H1 (cell line): ENCODE results near the gene C3AR1. TPM values are rescaled to one million over a fixed set of nuclear protein-coding genes. Genes with fewer than 3 reads are reported as not detected.

ENCODE experiments used
- CBX8 ChIP-seq: fragments of 300-800, 300-1000 bp; sonication (generic); IDR thresholded peaks from 2 replicates; pipeline ENCODE4 v1.7.1; 2016; ENCODE audit warnings: low read depth, low read length, borderline replicate concordance
- GTF2F1 ChIP-seq: IDR thresholded peaks from 2 replicates; pipeline ENCODE4 v1.6.1; 2012; ENCODE audit warnings: low read depth, low read length, improper control_type of control experiment, borderline replicate concordance
- POLR2A ChIP-seq, 2 experiments: IDR thresholded peaks; 1 replicate in 1 of 2; 2 replicates in 1 of 2; pipeline ENCODE4 v1.6.1; 2011; ENCODE audit warnings: low read depth in 2 of 2, low read length in 2 of 2, mild to moderate bottlenecking in 2 of 2; ENCODE audit errors: control extremely low read depth in 1 of 2
- polyA plus RNA-seq, 7 experiments: library from polyadenylated mRNA; depleted of rRNA in 3 of 7; stranded (reverse) in 5 of 7; unstranded in 2 of 7; fragments of >200 nt in 5 of 7; fragments of 200-250 nt in 2 of 7; gene quantifications; 1 replicate in 5 of 7; 2 replicates in 1 of 7; 4 replicates in 1 of 7; pipeline versions ENCODE4 v1.2.1 to v1.2.3, GENCODE V29; 2011 to 2013; ENCODE audit warnings: missing spikeins in 2 of 7, mixed read lengths in 2 of 7
- total RNA-seq: library from RNA; stranded (reverse); fragmentation: NEBNext Ultra II Directional; extraction: Animal tissue kit (Norgen Biotek cat#: 25700); gene quantifications from 2 replicates; pipeline ENCODE4 v1.2.1, GENCODE V29; 2021
- TF ChIP-seq, protein P1 (sequence below), 3 experiments: IDR thresholded peaks; 1 replicate in 2 of 3; 2 replicates in 1 of 3; pipeline versions ENCODE4 v1.5.1 to v1.6.1; 2011; ENCODE audit warnings: low read length in 3 of 3, mild to moderate bottlenecking in 3 of 3, inconsistent platforms in 2 of 3, low read depth in 1 of 3, moderate library complexity in 1 of 3; ENCODE audit not compliant: insufficient read depth in 1 of 3; ENCODE audit errors: control extremely low read depth in 1 of 3

Gene C3AR1
- total and polyA plus RNA-seq, 2 of the 8 experiments (the other 6 are each of a cell fraction or from before 2014, with no cell fraction given), result not detected

DNA sequence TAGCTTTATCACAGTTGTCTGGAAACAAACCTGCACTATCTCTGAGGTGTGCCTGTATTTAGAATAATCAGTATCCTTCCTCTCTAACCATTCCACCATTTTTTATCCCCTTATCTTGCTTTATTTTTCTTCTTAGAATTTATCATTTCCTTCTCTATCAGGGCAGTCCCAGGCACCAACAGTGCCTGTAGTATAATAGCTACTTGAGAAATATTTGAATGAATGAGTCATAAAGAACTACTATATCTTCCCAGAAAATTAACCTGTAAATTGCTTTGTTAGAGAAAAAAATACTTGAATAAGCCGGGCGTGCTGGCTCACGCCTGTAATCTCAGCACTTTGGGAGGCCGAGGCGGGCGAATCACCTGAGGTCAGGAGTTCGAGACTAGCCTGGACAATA is 54.8 kb downstream of the C3AR1 start (continued):
- TF ChIP-seq, protein P1, sequence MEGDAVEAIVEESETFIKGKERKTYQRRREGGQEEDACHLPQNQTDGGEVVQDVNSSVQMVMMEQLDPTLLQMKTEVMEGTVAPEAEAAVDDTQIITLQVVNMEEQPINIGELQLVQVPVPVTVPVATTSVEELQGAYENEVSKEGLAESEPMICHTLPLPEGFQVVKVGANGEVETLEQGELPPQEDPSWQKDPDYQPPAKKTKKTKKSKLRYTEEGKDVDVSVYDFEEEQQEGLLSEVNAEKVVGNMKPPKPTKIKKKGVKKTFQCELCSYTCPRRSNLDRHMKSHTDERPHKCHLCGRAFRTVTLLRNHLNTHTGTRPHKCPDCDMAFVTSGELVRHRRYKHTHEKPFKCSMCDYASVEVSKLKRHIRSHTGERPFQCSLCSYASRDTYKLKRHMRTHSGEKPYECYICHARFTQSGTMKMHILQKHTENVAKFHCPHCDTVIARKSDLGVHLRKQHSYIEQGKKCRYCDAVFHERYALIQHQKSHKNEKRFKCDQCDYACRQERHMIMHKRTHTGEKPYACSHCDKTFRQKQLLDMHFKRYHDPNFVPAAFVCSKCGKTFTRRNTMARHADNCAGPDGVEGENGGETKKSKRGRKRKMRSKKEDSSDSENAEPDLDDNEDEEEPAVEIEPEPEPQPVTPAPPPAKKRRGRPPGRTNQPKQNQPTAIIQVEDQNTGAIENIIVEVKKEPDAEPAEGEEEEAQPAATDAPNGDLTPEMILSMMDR (IDR thresholded peaks at IDR 0.05; ENCODE audit: control extremely low read depth in 1 of 3, insufficient read depth in 1 of 3, low read depth in 1 of 3, low read length in 3 of 3), result no peak
- no peak for TF ChIP-seq CBX8
- TF ChIP-seq POLR2A (IDR thresholded peaks at IDR 0.05; ENCODE audit: control extremely low read depth in 1 of 2, low read depth in 2 of 2, low read length in 2 of 2), result no peak
- TF ChIP-seq GTF2F1, result no peak

Other genes starting within 250 kb of the C3AR1 start
- gene SLC2A14, start 193.4 kb downstream of the C3AR1 start, total RNA-seq, result 18.2 and 19.3 TPM in 2 replicates
- 10.1 and 11.1 TPM in 2 replicates for gene SLC2A14, start 193.4 kb downstream of the C3AR1 start, polyA plus RNA-seq (2011; rRNA removed)
- gene SLC2A3, start 130.2 kb downstream of the C3AR1 start, total RNA-seq, result 664 and 688 TPM in 2 replicates
- gene SLC2A3, start 130.2 kb downstream of the C3AR1 start, polyA plus RNA-seq (2011; rRNA removed), result 323 and 417 TPM in 2 replicates
- gene FOXJ2, start 33.6 kb downstream of the C3AR1 start, total RNA-seq, result 8.2 and 9.3 TPM in 2 replicates
- 4.2 and 6.2 TPM in 2 replicates for gene FOXJ2, start 33.6 kb downstream of the C3AR1 start, polyA plus RNA-seq (2011; rRNA removed)
- 22.1 and 23.4 TPM in 2 replicates for gene NECAP1, start 15.9 kb upstream of the C3AR1 start, total RNA-seq
- 17.3 and 18.6 TPM in 2 replicates for gene NECAP1, start 15.9 kb upstream of the C3AR1 start, polyA plus RNA-seq (2011; rRNA removed)
- gene CLEC4A, start 57.3 kb upstream of the C3AR1 start, total RNA-seq, result 0.41 TPM in 1 of 2 replicates, not detected in the other
- 0.44 TPM in 1 of 2 replicates, not detected in the other for gene CLEC4A, start 57.3 kb upstream of the C3AR1 start, polyA plus RNA-seq (2011; rRNA removed)
- gene ZNF705A, start 90.7 kb upstream of the C3AR1 start, total RNA-seq, result not detected in 2 replicates
- gene ZNF705A, start 90.7 kb upstream of the C3AR1 start, polyA plus RNA-seq (2011; rRNA removed), result not detected in 2 replicates
- gene FAM90A1, start 161.3 kb upstream of the C3AR1 start, total RNA-seq, result 0.13 TPM in 1 of 2 replicates, not detected in the other
- gene FAM90A1, start 161.3 kb upstream of the C3AR1 start, polyA plus RNA-seq (2011; rRNA removed), result 0.21 and 0.52 TPM in 2 replicates